Upper lobe of left lung (tissue), 6 donors: Measurements from ENCODE around the gene LCA5L. TPM values are rescaled to one million over a fixed set of nuclear protein-coding genes. Genes with fewer than 3 reads are reported as not detected.

Experiments
- ATAC-seq, 2 donors: fragments of 200-7000 bp; cut with Tn5 transposase; one replicate each; pipeline ENCODE4 v1.9.1; 2022; ENCODE audit warnings: mild to moderate bottlenecking in 2 of 2, moderate library complexity in 2 of 2; ENCODE audit not compliant: low FRiP score in 2 of 2
- DNase-seq, 2 donors: peaks; one replicate each; pipeline ENCODE4 v3.0.0-alpha.2; 2019 to 2020
- H3K27ac ChIP-seq, 4 donors: fragments of 200-600 bp; sonication (generic); one replicate each; pipeline ENCODE4 v1.5.1; 2016 to 2019
- H3K27me3 ChIP-seq, 4 donors: fragments of 200-600 bp; sonication (generic); one replicate each; pipeline ENCODE4 v1.5.1; 2017 to 2019
- H3K36me3 ChIP-seq, 4 donors: fragments of 200-600 bp; sonication (generic); one replicate each; pipeline ENCODE4 v1.5.1; 2016 to 2019
- H3K4me1 ChIP-seq, 4 donors: fragments of 200-600 bp; sonication (generic); one replicate each; pipeline ENCODE4 v1.5.1; 2018 to 2019
- H3K4me3 ChIP-seq, 4 donors: fragments of 200-600 bp; sonication (generic); one replicate each; pipeline ENCODE4 v1.5.1; 2017 to 2019; ENCODE audit warnings: mild to moderate bottlenecking in 2 of 4, moderate library complexity in 1 of 4
- H3K9me3 ChIP-seq, 4 donors: fragments of 200-600 bp; sonication (generic); one replicate each; pipeline ENCODE4 v1.5.1; 2018 to 2019
- CTCF ChIP-seq, 6 experiments: fragments of 450-650 bp in 4 of 6; fragments of 200-600 bp in 2 of 6; sonication (generic) in 2 of 6; IDR thresholded peaks; one replicate each; pipeline ENCODE4 v1.5.1; 2016 to 2019; ENCODE audit warnings: antibody characterized with exemption in 6 of 6
- EP300 ChIP-seq, 4 donors: sonication (generic); formaldehyde crosslinking; IDR thresholded peaks; one replicate each; pipeline ENCODE4 v1.5.1; 2017; ENCODE audit warnings: antibody characterized with exemption in 4 of 4, control low read depth in 2 of 4
- POLR2A ChIP-seq, 4 donors: fragments of 450-650 bp; IDR thresholded peaks; one replicate each; pipeline ENCODE4 v1.5.1; 2016 to 2017; ENCODE audit warnings: antibody characterized with exemption in 4 of 4, mild to moderate bottlenecking in 2 of 4
- POLR2AphosphoS5 ChIP-seq, 2 donors: sonication (generic); formaldehyde crosslinking; IDR thresholded peaks; one replicate each; pipeline ENCODE4 v1.5.1; 2017; ENCODE audit warnings: antibody characterized with exemption in 2 of 2
- WGBS, 2 donors: methylation state at CpG; one replicate each; pipeline ENCODE4 v1.1.5; 2017 to 2018; 5-methylcytosine and 5-hydroxymethylcytosine counted together
- total RNA-seq, 6 donors: library from RNA; depleted of rRNA in 4 of 6; stranded (reverse); fragments of >200 nt in 4 of 6; gene quantifications; one replicate each; pipeline versions ENCODE4 v1.1.0 to v1.2.1, GENCODE V29; 2016 to 2021
- donor health status: DM: no; HTN: no; CAD: no; lungs with moderate emphysema.
- donor health status: DM: no; HTN: yes; CAD: no; lungs with severe emphysema.

Gene LCA5L
- total RNA-seq, 6 donors from 2014 or later, result 1.9 to 16.6 (median 2.5) TPM; not detected in 1

- Histone ChIP-seq H3K4me1 (peaks cover 14 to 38% (median 21%) of the 10 kb centered on the region in 4 donors), H3K9me3 (no peaks in the 10 kb centered on the region), H3K4me3 (peak overlapping the region; percentile 33 to 55 (median 46)), H3K27ac (peak overlapping the region; percentile 45 to 87 (median 72)), H3K27me3 (no peaks in the 10 kb centered on the region), H3K36me3 (peaks cover under 1 to 22% (median 10%) of the 10 kb centered on the region in 4 donors)
- no peak for TF ChIP-seq POLR2A (IDR thresholded peaks at IDR 0.05)
- TF ChIP-seq POLR2AphosphoS5 (IDR thresholded peaks at IDR 0.05), result no peak
- no peak for TF ChIP-seq CTCF (IDR thresholded peaks at IDR 0.05)
- TF ChIP-seq EP300 (IDR thresholded peaks at IDR 0.05), result no peak
- WGBS, 2 donors, result 10 to 13% methylated on average over 7 to 21 of the region's 21 CpGs
- peak; percentile 94 to 95 for DNase-seq
- peak; percentile 80 to 87 for ATAC-seq
These were observed 58.0 kb downstream of the LCA5L start for GRCh38 chr21:39387461-39388037.

- Histone ChIP-seq H3K4me1 (peaks cover 14 to 38% (median 21%) of the 10 kb centered on the region in 4 donors), H3K27me3 (no peaks in the 10 kb centered on the region), H3K36me3 (peaks cover 0 to 15% (median 4%) of the 10 kb centered on the region in 4 donors), H3K9me3 (no peaks in the 10 kb centered on the region), H3K27ac (peak overlapping the region in 1 of 4 donors; percentile 87), H3K4me3 (no peak overlapping the region)
- no peak for ATAC-seq
- TF ChIP-seq CTCF (IDR thresholded peaks at IDR 0.05), result no peak
- no peak for TF ChIP-seq POLR2A (IDR thresholded peaks at IDR 0.05)
- TF ChIP-seq EP300 (IDR thresholded peaks at IDR 0.05), result no peak
- TF ChIP-seq POLR2AphosphoS5 (IDR thresholded peaks at IDR 0.05), result no peak
- WGBS, 2 donors, result 95 to 96% methylated on average over 11 of the region's 11 CpGs
- DNase-seq, result no peak
These were observed 58.7 kb downstream of the LCA5L start for GRCh38 chr21:39386899-39387298.

GRCh38 chr21:39386194-39386593 is 59.4 kb downstream of the LCA5L start:
- Histone ChIP-seq H3K9me3 (no peaks in the 10 kb centered on the region), H3K4me1 (peaks cover 16 to 43% (median 25%) of the 10 kb centered on the region in 4 donors), H3K36me3 (peaks cover 0 to 8% (median 0%) of the 10 kb centered on the region in 4 donors), H3K27me3 (no peaks in the 10 kb centered on the region), H3K4me3 (peak overlapping the region in 3 of 4 donors; percentile 27 to 52 (median 42)), H3K27ac (peak overlapping the region; percentile 8 to 59 (median 52))
- no peak for ATAC-seq
- TF ChIP-seq EP300 (IDR thresholded peaks at IDR 0.05) (no peak), CTCF (IDR thresholded peaks at IDR 0.05) (no peak), POLR2A (IDR thresholded peaks at IDR 0.05) (no peak), POLR2AphosphoS5 (IDR thresholded peaks at IDR 0.05) (no peak)
- 74 to 77% methylated on average over 9 to 12 of the region's 13 CpGs for WGBS, 2 donors
- DNase-seq, result peak; percentile 29 to 62

- Histone ChIP-seq H3K27me3 (no peaks in the 10 kb centered on the region), H3K4me3 (peak overlapping the region in 3 of 4 donors; percentile 27 to 52 (median 42)), H3K4me1 (peaks cover 21 to 50% (median 30%) of the 10 kb centered on the region in 4 donors), H3K9me3 (no peaks in the 10 kb centered on the region), H3K36me3 (peaks cover 0 to 2% (median 0%) of the 10 kb centered on the region in 4 donors), H3K27ac (peak overlapping the region; percentile 8 to 59 (median 52))
- ATAC-seq, result peak; percentile 85 to 90
- DNase-seq, result peak; percentile 73 to 94
- TF ChIP-seq CTCF (IDR thresholded peaks at IDR 0.05), result no peak
- TF ChIP-seq EP300 (IDR thresholded peaks at IDR 0.05), result no peak
- TF ChIP-seq POLR2A (IDR thresholded peaks at IDR 0.05), result peak in 1 of 4 donors; percentile 45
- no peak for TF ChIP-seq POLR2AphosphoS5 (IDR thresholded peaks at IDR 0.05)
- WGBS, 2 donors, result 64 to 78% methylated on average over 23 to 41 of the region's 50 CpGs
These were observed 60.1 kb downstream of the LCA5L start for GRCh38 chr21:39385299-39386145.
